ENCODE data around the gene BIVM.

BIVM gene

GRCh38 chr13:102839462-102839861, 40.5 kb downstream of the BIVM start:
- no peak for DNase-seq (ENCODE audit: low read depth in 2 of 2)

- no peak for DNase-seq (ENCODE audit: low read depth in 2 of 2)
These were observed 46.3 kb downstream of the BIVM start for GRCh38 chr13:102845289-102845629.

GRCh38 chr13:102845630-102846260, 46.8 kb downstream of the BIVM start, which contains the start of gene ERCC5:
TSS of gene ERCC5 (plus strand) at chr13:102846032. CDS start at chr13:102846267, 235 bp downstream.
- peak; percentile 84 to 89 for DNase-seq (ENCODE audit: low read depth in 2 of 2)

- no peak for DNase-seq (ENCODE audit: low read depth in 2 of 2)
These were observed 47.5 kb downstream of the BIVM start for GRCh38 chr13:102846261-102847015.

- DNase-seq (ENCODE audit: low read depth in 2 of 2), result no peak
These were observed 48.6 kb downstream of the BIVM start for GRCh38 chr13:102847272-102848234.

GRCh38 chr13:102848956-102849355, 50.0 kb downstream of the BIVM start:
- no peak for DNase-seq (ENCODE audit: low read depth in 2 of 2)

GRCh38 chr13:102852556-102852955, 53.6 kb downstream of the BIVM start:
- DNase-seq (ENCODE audit: low read depth in 2 of 2), result no peak

- no peak for DNase-seq (ENCODE audit: low read depth in 2 of 2)
These were observed 55.8 kb downstream of the BIVM start for GRCh38 chr13:102854675-102855074.

GRCh38 chr13:102856557-102856956, 57.6 kb downstream of the BIVM start:
- no peak for DNase-seq (ENCODE audit: low read depth in 2 of 2)

- no peak for DNase-seq (ENCODE audit: low read depth in 2 of 2)
These were observed 63.8 kb downstream of the BIVM start for GRCh38 chr13:102862624-102863210.

- DNase-seq (ENCODE audit: low read depth in 2 of 2), result no peak
These were observed 64.7 kb downstream of the BIVM start for GRCh38 chr13:102863590-102863989.

GRCh38 chr13:102868366-102868936, 69.5 kb downstream of the BIVM start:
- DNase-seq (ENCODE audit: low read depth in 2 of 2), result no peak

GRCh38 chr13:102869948-102870676, 71.2 kb downstream of the BIVM start:
- no peak for DNase-seq (ENCODE audit: low read depth in 2 of 2)

GRCh38 chr13:102870677-102871415, 71.9 kb downstream of the BIVM start:
- no peak for DNase-seq (ENCODE audit: low read depth in 2 of 2)

GRCh38 chr13:102872131-102872530, 73.2 kb downstream of the BIVM start:
- DNase-seq (ENCODE audit: low read depth in 2 of 2), result no peak

- DNase-seq (ENCODE audit: low read depth in 2 of 2), result no peak
These were observed 73.6 kb downstream of the BIVM start for GRCh38 chr13:102872531-102872930.

GRCh38 chr13:102873653-102874052, 74.7 kb downstream of the BIVM start:
- no peak for DNase-seq (ENCODE audit: low read depth in 2 of 2)

- DNase-seq (ENCODE audit: low read depth in 2 of 2), result no peak
These were observed 76.3 kb downstream of the BIVM start for GRCh38 chr13:102875256-102875655.

- no peak for DNase-seq (ENCODE audit: low read depth in 2 of 2)
These were observed 78.4 kb downstream of the BIVM start for GRCh38 chr13:102877303-102877702.

GRCh38 chr13:102878481-102878880, 79.6 kb downstream of the BIVM start:
- peak; percentile 60 to 61 for DNase-seq (ENCODE audit: low read depth in 2 of 2)
